ENCODE results near the gene VAT1. TPM values are rescaled to one million over a fixed set of nuclear protein-coding genes. Genes with fewer than 3 reads are reported as not detected.
A peak's percentile ranks its signal among the peaks of the same experiment; 100 is the strongest.
"Not testable (repeated sequence)": the region's sequence is repeated elsewhere in the genome, so short reads cannot be mapped to it uniquely, and the experiment has no call there.

The VAT1 gene
- total RNA-seq, 2 donors from 2014 or later = 51.4 to 99.8 TPM

DNA sequence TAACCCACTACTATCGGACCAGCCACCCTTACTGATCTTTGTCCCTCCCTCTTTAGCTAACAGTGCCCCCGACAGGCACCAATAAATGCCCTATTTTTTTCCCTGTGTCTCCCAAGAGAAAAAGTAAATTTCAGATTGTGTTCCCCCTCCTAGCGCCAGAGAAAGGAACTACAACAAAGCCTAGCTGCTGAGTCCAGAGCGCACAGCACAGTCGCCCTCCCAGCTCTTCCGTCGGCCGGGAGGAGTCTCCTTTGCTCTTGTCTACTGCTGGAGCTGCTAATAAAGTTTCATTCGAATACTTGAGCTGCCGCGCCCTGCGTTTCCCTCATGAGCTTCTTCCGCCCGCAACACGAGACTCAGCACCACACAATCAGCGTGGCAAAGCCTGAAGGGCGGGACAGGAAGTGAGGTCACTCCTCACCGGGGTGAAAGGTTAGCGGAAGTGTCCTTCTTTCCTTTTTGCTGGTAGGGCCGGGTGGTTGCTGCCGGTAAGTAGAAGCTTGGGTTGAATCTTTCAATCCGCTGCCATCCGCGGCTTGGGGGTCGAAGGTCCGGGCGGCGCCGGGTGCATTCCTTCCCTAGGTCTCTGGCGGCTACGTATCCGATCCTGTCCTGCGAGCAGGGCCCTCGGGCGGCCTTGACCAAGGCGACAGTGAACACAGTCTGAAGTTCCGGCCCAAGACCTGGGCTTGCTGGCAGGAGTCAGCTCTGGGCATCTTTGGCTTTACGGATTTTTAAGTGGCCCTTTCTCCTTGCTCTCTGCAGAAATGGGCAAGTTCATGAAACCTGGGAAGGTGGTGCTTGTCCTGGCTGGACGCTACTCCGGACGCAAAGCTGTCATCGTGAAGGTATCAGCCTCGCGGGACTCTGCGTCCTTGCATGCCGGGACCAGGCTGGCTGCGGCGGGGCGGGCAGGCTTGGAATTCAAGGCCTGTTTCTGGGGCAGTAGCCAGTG, 23.9 kb downstream of the VAT1 start, which contains the start of gene RPL27:
Gene RPL27 (plus strand): TSS at position 436 of the 955 bp plus-strand sequence. CDS start 332 bp downstream, at position 768.
- H3K4me3 ChIP-seq = peak within 1 kb of the TSS; percentile 73 to 76
- H3K9me3 ChIP-seq = no peaks in the 10 kb centered on the region
- peak within 1 kb of the TSS; percentile 87 to 93 for H3K27ac ChIP-seq
- peak; percentile 100 for DNase-seq (ENCODE audit: low spot score)
- peaks cover 0 to 38% of the 10 kb centered on the region in 2 donors for H3K4me1 ChIP-seq
- H3K27me3 ChIP-seq = no peaks in the 10 kb centered on the region
- H3K36me3 ChIP-seq = peaks cover 38% of the 10 kb centered on the region
- TF ChIP-seq, protein P1, sequence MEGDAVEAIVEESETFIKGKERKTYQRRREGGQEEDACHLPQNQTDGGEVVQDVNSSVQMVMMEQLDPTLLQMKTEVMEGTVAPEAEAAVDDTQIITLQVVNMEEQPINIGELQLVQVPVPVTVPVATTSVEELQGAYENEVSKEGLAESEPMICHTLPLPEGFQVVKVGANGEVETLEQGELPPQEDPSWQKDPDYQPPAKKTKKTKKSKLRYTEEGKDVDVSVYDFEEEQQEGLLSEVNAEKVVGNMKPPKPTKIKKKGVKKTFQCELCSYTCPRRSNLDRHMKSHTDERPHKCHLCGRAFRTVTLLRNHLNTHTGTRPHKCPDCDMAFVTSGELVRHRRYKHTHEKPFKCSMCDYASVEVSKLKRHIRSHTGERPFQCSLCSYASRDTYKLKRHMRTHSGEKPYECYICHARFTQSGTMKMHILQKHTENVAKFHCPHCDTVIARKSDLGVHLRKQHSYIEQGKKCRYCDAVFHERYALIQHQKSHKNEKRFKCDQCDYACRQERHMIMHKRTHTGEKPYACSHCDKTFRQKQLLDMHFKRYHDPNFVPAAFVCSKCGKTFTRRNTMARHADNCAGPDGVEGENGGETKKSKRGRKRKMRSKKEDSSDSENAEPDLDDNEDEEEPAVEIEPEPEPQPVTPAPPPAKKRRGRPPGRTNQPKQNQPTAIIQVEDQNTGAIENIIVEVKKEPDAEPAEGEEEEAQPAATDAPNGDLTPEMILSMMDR (IDR thresholded peaks at IDR 0.05) = peak; percentile 92 to 95

DNA sequence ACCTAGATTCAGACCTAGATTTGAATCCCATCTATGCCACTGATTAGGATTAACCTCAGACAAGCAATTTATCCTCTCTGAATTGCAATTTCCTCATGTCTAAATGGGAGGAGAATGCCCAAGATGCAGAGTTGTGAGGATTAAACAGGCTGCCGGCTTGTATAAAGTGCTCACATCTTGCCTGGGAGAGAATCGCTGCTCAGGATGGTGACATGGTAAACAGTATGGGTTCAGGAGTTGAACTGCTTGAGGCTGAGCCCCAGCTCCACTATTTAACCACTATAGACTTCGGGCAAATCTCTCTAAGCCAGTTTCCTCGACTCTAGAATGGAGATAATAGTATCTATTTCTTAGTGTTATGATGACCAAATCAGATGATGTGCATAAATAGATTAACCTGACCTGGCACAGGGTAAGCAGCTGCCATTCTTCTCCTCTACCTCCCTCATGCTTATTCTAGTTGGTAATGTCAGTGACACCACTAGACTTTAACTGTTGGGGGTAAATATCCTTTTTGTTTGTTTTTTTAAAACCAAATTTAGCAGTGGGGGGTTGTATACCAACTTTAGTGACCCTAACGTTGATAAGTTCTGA, 24.7 kb downstream of the VAT1 start:
- Histone ChIP-seq H3K9me3 (no peaks in the 10 kb centered on the region), H3K4me1 (peaks cover 0 to 38% of the 10 kb centered on the region in 2 donors), H3K27ac (peak overlapping the region; percentile 81 to 93), H3K4me3 (peak overlapping the region; percentile 13 to 73), H3K27me3 (no peaks in the 10 kb centered on the region), H3K36me3 (peaks cover 36% of the 10 kb centered on the region)
- TF ChIP-seq, protein P1 (IDR thresholded peaks at IDR 0.05) = no peak
- DNase-seq (ENCODE audit: low spot score) = no peak

DNA sequence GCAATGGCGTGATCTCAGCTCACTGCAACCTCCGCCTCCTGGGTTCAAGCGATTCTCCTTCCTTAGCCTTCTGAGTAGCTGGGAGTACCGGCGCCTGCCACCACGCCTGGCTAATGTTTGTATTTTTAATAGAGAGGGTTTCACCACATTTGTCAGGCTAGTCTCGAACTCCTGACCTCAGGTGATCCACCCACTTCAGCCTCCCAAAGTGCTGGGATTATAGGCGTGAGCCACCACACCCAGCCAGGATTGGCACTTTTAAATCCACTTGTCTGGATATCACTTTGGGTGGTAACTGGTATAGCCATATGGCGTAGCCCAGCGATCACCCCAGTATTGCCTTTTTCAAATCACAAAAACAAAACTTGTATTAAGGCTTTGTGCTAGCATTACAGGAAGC, 28.3 kb downstream of the VAT1 start:
- peaks cover 34% of the 10 kb centered on the region for H3K36me3 ChIP-seq
- not testable (repeated sequence) for H3K4me3 ChIP-seq; DNase-seq (ENCODE audit: low spot score); H3K27ac ChIP-seq; H3K9me3 ChIP-seq; H3K27me3 ChIP-seq
- peaks cover 0 to 12% of the 10 kb centered on the region in 2 donors for H3K4me1 ChIP-seq

DNA sequence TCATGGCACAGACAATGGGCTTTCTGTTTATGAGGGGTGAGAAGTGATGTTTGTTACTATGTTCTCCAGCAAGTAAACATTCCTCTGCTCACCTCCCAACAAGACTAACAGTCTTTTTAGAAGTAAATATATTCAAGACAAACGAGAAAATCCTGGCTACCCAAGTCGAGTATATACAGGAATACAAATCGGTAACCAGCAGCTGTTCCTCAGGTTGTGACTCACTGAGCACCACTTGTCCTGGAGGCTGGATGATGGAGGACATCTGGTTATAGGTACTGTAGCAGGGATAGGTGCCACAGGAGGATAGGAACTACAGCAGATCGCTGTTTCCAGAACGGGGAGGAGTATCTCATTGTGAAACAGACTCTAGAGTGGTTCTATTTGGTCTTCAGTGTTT, 29.3 kb downstream of the VAT1 start:
- H3K27ac ChIP-seq = no peak overlapping the region
- TF ChIP-seq, protein P1 (IDR thresholded peaks at IDR 0.05) = no peak
- no peak overlapping the region for H3K4me3 ChIP-seq
- no peaks in the 10 kb centered on the region for H3K9me3 ChIP-seq
- H3K4me1 ChIP-seq = peaks cover 0 to 9% of the 10 kb centered on the region in 2 donors
- no peaks in the 10 kb centered on the region for H3K27me3 ChIP-seq
- no peak for DNase-seq (ENCODE audit: low spot score)
- peaks cover 44% of the 10 kb centered on the region for H3K36me3 ChIP-seq

GRCh38 chr17:42991471-42991870, 30.7 kb downstream of the VAT1 start:
- no peak for DNase-seq (ENCODE audit: low spot score)
- Histone ChIP-seq H3K27ac (no peak overlapping the region), H3K4me1 (no peaks in the 10 kb centered on the region), H3K27me3 (no peaks in the 10 kb centered on the region), H3K4me3 (no peak overlapping the region), H3K9me3 (no peaks in the 10 kb centered on the region), H3K36me3 (peaks cover 57% of the 10 kb centered on the region)
- TF ChIP-seq, protein P1 (IDR thresholded peaks at IDR 0.05) = no peak
